ENCODE data around the gene RFC4. TPM values are rescaled to one million over a fixed set of nuclear protein-coding genes. Genes with fewer than 3 reads are reported as not detected.
"Not testable (repeated sequence)": the region's sequence is repeated elsewhere in the genome, so short reads cannot be mapped to it uniquely, and the experiment has no call there.

Gene RFC4
- total RNA-seq, 2 experiments from 2014 or later: 98.9 to 106 TPM

- DNase-seq: no peak
- POLR2A ChIA-PET: interaction anchor here (0.5 to 5.9 kb wide), 3 partner anchors 34 to 1176 kb away, joined by 3 to 54 read pairs (median 3); partner anchors contain the start of gene EIF4A2
- Mint-ChIP-seq H3K4me3 (no peak overlapping the region), H3K27me3 (ENCODE audit: low read depth) (peaks cover 9% of the 10 kb centered on the region), H3K9me3 (ENCODE audit: insufficient read depth) (no peaks in the 10 kb centered on the region), H3K36me3 (ENCODE audit: low read depth) (no peaks in the 10 kb centered on the region), H3K4me1 (ENCODE audit: low read depth) (peaks cover 31% of the 10 kb centered on the region), H3K27ac (no peak overlapping the region)
- no peak for ATAC-seq
- CTCF ChIA-PET: interaction anchor here (1.6 to 11.1 kb wide), 2 partner anchors 26 to 208 kb away, joined by 4 to 164 read pairs; partner anchors contain the start of gene AHSG
These were observed 17.1 kb upstream of the RFC4 start for GRCh38 chr3:186823386-186823785.

- peaks cover 25% of the 10 kb centered on the region for H3K4me1 Mint-ChIP-seq (ENCODE audit: low read depth)
- not testable (repeated sequence) for H3K36me3 Mint-ChIP-seq (ENCODE audit: low read depth); H3K4me3 Mint-ChIP-seq; ATAC-seq; H3K27me3 Mint-ChIP-seq (ENCODE audit: low read depth); H3K27ac Mint-ChIP-seq; DNase-seq; H3K9me3 Mint-ChIP-seq (ENCODE audit: insufficient read depth)
- POLR2A ChIA-PET: interaction anchor here (1.0 to 2.4 kb wide), 5 partner anchors 16 to 208 kb away, joined by 3 to 14 read pairs (median 4); partner anchors contain the start of gene EIF4A2
- CTCF ChIA-PET: interaction anchor here (0.9 to 11.1 kb wide), 23 partner anchors 10 to 343 kb away, joined by 3 to 164 read pairs (median 4); partner anchors contain the start of genes AHSG and RFC4
These were observed 16.1 kb upstream of the RFC4 start for GRCh38 chr3:186822388-186822759.

GRCh38 chr3:186821429-186822387 is 15.4 kb upstream of the RFC4 start:
- ATAC-seq (no peak), DNase-seq (peak; percentile 47)
- CTCF ChIA-PET: interaction anchor here (0.7 to 11.1 kb wide), 37 partner anchors 9 to 344 kb away, joined by 3 to 164 read pairs (median 4); partner anchors contain the start of genes AHSG and RFC4
- no peak overlapping the region for H3K4me3 Mint-ChIP-seq
- peaks cover 24% of the 10 kb centered on the region for H3K4me1 Mint-ChIP-seq (ENCODE audit: low read depth)
- no peaks in the 10 kb centered on the region for H3K36me3 Mint-ChIP-seq (ENCODE audit: low read depth)
- POLR2A ChIA-PET: interaction anchor here (1.0 to 2.4 kb wide), 5 partner anchors 15 to 207 kb away, joined by 3 to 14 read pairs (median 4); partner anchors contain the start of gene EIF4A2
- H3K27ac Mint-ChIP-seq: no peak overlapping the region
- no peaks in the 10 kb centered on the region for H3K9me3 Mint-ChIP-seq (ENCODE audit: insufficient read depth)
- H3K27me3 Mint-ChIP-seq (ENCODE audit: low read depth): peaks cover 6% of the 10 kb centered on the region

GRCh38 chr3:186818956-186819355 is 12.7 kb upstream of the RFC4 start:
- ATAC-seq (no peak), DNase-seq (no peak)
- Mint-ChIP-seq H3K4me3 (no peak overlapping the region), H3K4me1 (ENCODE audit: low read depth) (peaks cover 12% of the 10 kb centered on the region), H3K27me3 (ENCODE audit: low read depth) (no peaks in the 10 kb centered on the region), H3K36me3 (ENCODE audit: low read depth) (no peaks in the 10 kb centered on the region), H3K27ac (no peak overlapping the region), H3K9me3 (ENCODE audit: insufficient read depth) (no peaks in the 10 kb centered on the region)
- ChIA-PET POLR2A (interaction anchor here (0.8 to 1.4 kb wide), 3 partner anchors 13 to 36 kb away, joined by 3 to 5 read pairs (median 3); partner anchors contain the start of genes EIF4A2 and RFC4), CTCF (interaction anchor here (0.9 to 11.1 kb wide), 3 partner anchors 16 to 203 kb away, joined by 3 to 164 read pairs (median 5); partner anchors contain the start of gene AHSG)

- H3K27me3 Mint-ChIP-seq (ENCODE audit: low read depth): no peaks in the 10 kb centered on the region
- no peaks in the 10 kb centered on the region for H3K36me3 Mint-ChIP-seq (ENCODE audit: low read depth)
- no peak overlapping the region for H3K27ac Mint-ChIP-seq
- DNase-seq (no peak), ATAC-seq (no peak)
- H3K4me1 Mint-ChIP-seq (ENCODE audit: low read depth): peaks cover 11% of the 10 kb centered on the region
- ChIA-PET POLR2A (interaction anchor here (0.8 to 1.4 kb wide), 3 partner anchors 12 to 35 kb away, joined by 3 to 5 read pairs (median 3); partner anchors contain the start of genes EIF4A2 and RFC4), CTCF (interaction anchor here (0.6 to 11.1 kb wide), 4 partner anchors 16 to 272 kb away, joined by 3 to 164 read pairs (median 4); partner anchors contain the start of gene AHSG)
- H3K4me3 Mint-ChIP-seq: no peak overlapping the region
- H3K9me3 Mint-ChIP-seq (ENCODE audit: insufficient read depth): no peaks in the 10 kb centered on the region
These were observed 12.2 kb upstream of the RFC4 start for GRCh38 chr3:186818516-186818915.

GRCh38 chr3:186815435-186815834 is 9.2 kb upstream of the RFC4 start:
- DNase-seq (no peak), ATAC-seq (no peak)
- Mint-ChIP-seq H3K27ac (no peak overlapping the region), H3K9me3 (ENCODE audit: insufficient read depth) (no peaks in the 10 kb centered on the region), H3K27me3 (ENCODE audit: low read depth) (no peaks in the 10 kb centered on the region), H3K4me3 (no peak overlapping the region), H3K4me1 (ENCODE audit: low read depth) (peaks cover 9% of the 10 kb centered on the region), H3K36me3 (ENCODE audit: low read depth) (no peaks in the 10 kb centered on the region)
- POLR2A ChIA-PET: no interaction called here
- CTCF ChIA-PET: interaction anchor here (1.3 kb wide), 1 partner anchor 198 kb away, joined by 3 read pairs; no protein-coding TSS in a partner anchor

GRCh38 chr3:186814100-186814499 is 7.8 kb upstream of the RFC4 start:
- H3K36me3 Mint-ChIP-seq (ENCODE audit: low read depth): no peaks in the 10 kb centered on the region
- H3K9me3 Mint-ChIP-seq (ENCODE audit: insufficient read depth): no peaks in the 10 kb centered on the region
- POLR2A ChIA-PET: no interaction called here
- CTCF ChIA-PET: no interaction called here
- peaks cover 9% of the 10 kb centered on the region for H3K4me1 Mint-ChIP-seq (ENCODE audit: low read depth)
- no peak for ATAC-seq
- H3K27me3 Mint-ChIP-seq (ENCODE audit: low read depth): no peaks in the 10 kb centered on the region
- no peak overlapping the region for H3K4me3 Mint-ChIP-seq
- no peak overlapping the region for H3K27ac Mint-ChIP-seq
- DNase-seq: no peak

GRCh38 chr3:186811313-186811712 is 5.0 kb upstream of the RFC4 start:
- peaks cover 24% of the 10 kb centered on the region for H3K4me1 Mint-ChIP-seq (ENCODE audit: low read depth)
- ATAC-seq; H3K4me3 Mint-ChIP-seq; DNase-seq; H3K36me3 Mint-ChIP-seq (ENCODE audit: low read depth); H3K27ac Mint-ChIP-seq; CTCF ChIA-PET; POLR2A ChIA-PET; H3K27me3 Mint-ChIP-seq (ENCODE audit: low read depth); H3K9me3 Mint-ChIP-seq (ENCODE audit: insufficient read depth): not testable (repeated sequence)

GRCh38 chr3:186810336-186810996 is 4.2 kb upstream of the RFC4 start:
- H3K27me3 Mint-ChIP-seq (ENCODE audit: low read depth): no peaks in the 10 kb centered on the region
- H3K36me3 Mint-ChIP-seq (ENCODE audit: low read depth): peaks cover under 1% of the 10 kb centered on the region
- POLR2A ChIA-PET: no interaction called here
- no peak overlapping the region for H3K27ac Mint-ChIP-seq
- no peak overlapping the region for H3K4me3 Mint-ChIP-seq
- CTCF ChIA-PET: interaction anchor here (1.3 kb wide), 1 partner anchor 11 kb away, joined by 6 read pairs; no protein-coding TSS in a partner anchor
- DNase-seq: no peak
- ATAC-seq: no peak
- peaks cover 24% of the 10 kb centered on the region for H3K4me1 Mint-ChIP-seq (ENCODE audit: low read depth)
- H3K9me3 Mint-ChIP-seq (ENCODE audit: insufficient read depth): no peaks in the 10 kb centered on the region

GRCh38 chr3:186807231-186807630 is 949 bp upstream of the RFC4 start:
- no peaks in the 10 kb centered on the region for H3K27me3 Mint-ChIP-seq (ENCODE audit: low read depth)
- H3K36me3 Mint-ChIP-seq (ENCODE audit: low read depth): peaks cover 26% of the 10 kb centered on the region
- POLR2A ChIA-PET: interaction anchor here (0.6 to 7.6 kb wide), 7 partner anchors 15 to 934 kb away, joined by 3 to 123 read pairs (median 4); partner anchors contain the start of genes EIF4A2 and TRA2B
- CTCF ChIA-PET: interaction anchor here (1.0 to 5.3 kb wide), 4 partner anchors 14 to 306 kb away, joined by 3 to 43 read pairs (median 8); no protein-coding TSS in a partner anchor
- H3K27ac Mint-ChIP-seq: peak overlapping the region; percentile 96
- peak; percentile 29 for ATAC-seq
- no peaks in the 10 kb centered on the region for H3K9me3 Mint-ChIP-seq (ENCODE audit: insufficient read depth)
- H3K4me3 Mint-ChIP-seq: peak overlapping the region; percentile 96
- peak; percentile 35 for DNase-seq
- H3K4me1 Mint-ChIP-seq (ENCODE audit: low read depth): peaks cover 43% of the 10 kb centered on the region

- H3K4me3 Mint-ChIP-seq, ATAC-seq: not testable (repeated sequence)
These were observed 2.8 kb downstream of the RFC4 start for GRCh38 chr3:186803447-186803846.

More at GRCh38 chr3:186803447-186803846, 2.8 kb downstream of the RFC4 start:
- POLR2A ChIA-PET: interaction anchor here (7.6 kb wide), 1 partner anchor 20 kb away, joined by 123 read pairs; the partner anchor contains the start of gene EIF4A2
- Mint-ChIP-seq H3K4me1 (ENCODE audit: low read depth) (peaks cover 72% of the 10 kb centered on the region), H3K27ac (peak overlapping the region; percentile 49), H3K36me3 (ENCODE audit: low read depth) (peaks cover 46% of the 10 kb centered on the region)
- not testable (repeated sequence) for H3K27me3 Mint-ChIP-seq (ENCODE audit: low read depth); DNase-seq; H3K9me3 Mint-ChIP-seq (ENCODE audit: insufficient read depth)
- CTCF ChIA-PET: interaction anchor here (0.7 to 1.6 kb wide), 2 partner anchors 18 to 873 kb away, joined by 4 to 6 read pairs; no protein-coding TSS in a partner anchor

Measured in activated CD8-positive, alpha-beta T cell treated with anti-CD3 and anti-CD28 coated beads, Interleukin-2, amount 10 ng/mL, durations not matched to agents 7 days and 5 days (primary cell).